Measurements from ENCODE around the gene SLC47A2.

GRCh38 chr17:19742495-19742894, 26.1 kb upstream of the SLC47A2 start:
- no peak for TF ChIP-seq CTCF (IDR thresholded peaks at IDR 0.05; ENCODE audit: low read depth, low read length)
- no peak for TF ChIP-seq EZH2phosphoT487 (IDR thresholded peaks at IDR 0.05; ENCODE audit: low read depth)
